Pancreas (tissue), 10 donors: Measurements from ENCODE around the gene CSNK2A1. TPM values are rescaled to one million over a fixed set of nuclear protein-coding genes. Genes with fewer than 3 reads are reported as not detected.

Experiments
- ATAC-seq, 4 donors: fragments of 200-7000 bp; cut with Tn5 transposase; one replicate each; pipeline versions ENCODE4 v1.8.0 to v1.9.1; 2020; ENCODE audit warnings: mild to moderate bottlenecking in 4 of 4, moderate library complexity in 4 of 4
- DNase-seq, 6 donors: peaks; one replicate each; pipeline ENCODE4 v3.0.0-alpha.2; 2020
- FAIRE-seq: peaks from 2 replicates; lab custom pipeline; 2012; peaks lifted over from hg19 to GRCh38; lab: Jason Lieb, UNC
- H3K27ac ChIP-seq, 4 donors: fragments of 200-600 bp; sonication (generic); 1 replicate in 3 of 4; 2 replicates in 1 of 4; pipeline versions ENCODE4 v1.5.0 to v1.8.0; 2020
- H3K27me3 ChIP-seq, 4 donors: fragments of 200-600 bp; one replicate each; pipeline ENCODE4 v1.8.0; 2021
- H3K36me3 ChIP-seq, 3 donors: fragments of 200-600 bp; sonication (generic) in 1 of 3; one replicate each; pipeline versions ENCODE4 v1.5.0 to v1.8.0; 2020 to 2021
- H3K4me1 ChIP-seq, 3 donors: fragments of 200-600 bp; one replicate each; pipeline ENCODE4 v1.8.0; 2021
- H3K4me3 ChIP-seq, 4 donors: fragments of 200-600 bp; sonication (generic) in 2 of 4; one replicate each; pipeline versions ENCODE4 v1.5.0 to v1.8.0; 2020 to 2021
- H3K9me3 ChIP-seq, 4 donors: fragments of 200-600 bp; one replicate each; pipeline ENCODE4 v1.8.0; 2021
- WGBS, 2 donors: extraction: QIAGEN DNeasy Blood & Tissue Kit; methylation state at CpG; one replicate each; pipeline ENCODE4 v1.1.7; 2013; 5-methylcytosine and 5-hydroxymethylcytosine counted together
- intact Hi-C, 3 donors: fragments of 100-400 bp; cut with DNase I; formaldehyde crosslinking; loops; one replicate each; pipeline versions ENCODE4 v1.11.1 to v1.14.2; 2022
- polyA plus RNA-seq, 2 donors: library from polyadenylated mRNA; stranded (reverse); fragments of 200-250 nt; gene quantifications; one replicate each; pipeline ENCODE4 v1.2.3, GENCODE V29; 2013
- total RNA-seq, 6 donors: library from RNA; stranded (reverse); fragmentation: NEBNext Ultra II Directional in 4 of 6; extraction: Animal tissue kit (Norgen Biotek cat#: 25700) in 4 of 6; gene quantifications; one replicate each; pipeline versions ENCODE4 v1.2.1 to v1.2.4, GENCODE V29; 2021 to 2023
- TF ChIP-seq, protein P1 (sequence below), 4 donors: fragments of 200-600 bp; sonication (generic) in 3 of 4; IDR thresholded peaks; one replicate each; pipeline versions ENCODE4 v1.5.0 to v1.8.0; 2021; ENCODE audit warnings: antibody characterized with exemption in 4 of 4
- donor health status: healthy with polysubstance abuse.
- donor health status: DM: no; HTN: no; CAD: no; lungs with moderate emphysema.
- donor health status: DM: no; HTN: no; CAD: no.
- donor health status: control.
- donor health status: control.
- donor health status: Bipolar disorder and iron deficiency.
- donor health status: DM: yes; HTN: yes; CAD: no.
- donor health status: DM: no; HTN: no; CAD: no.
- donor health status: DM: no; HTN: no; CAD: no.
- donor health status: DM: yes; HTN: yes; CAD: no.

CSNK2A1 gene
- total and polyA plus RNA-seq, 8 donors: 12.7 to 57.4 (median 46.2) TPM

GRCh38 chr20:440636-441035 is 103.0 kb downstream of the CSNK2A1 start:
- DNase-seq: no peak
- Histone ChIP-seq H3K27me3 (no peaks in the 10 kb centered on the region), H3K4me1 (peaks cover 0 to under 1% (median 0%) of the 10 kb centered on the region in 3 donors), H3K27ac (no peak overlapping the region), H3K4me3 (no peak overlapping the region), H3K36me3 (peaks cover 4 to 68% (median 23%) of the 10 kb centered on the region in 3 donors), H3K9me3 (no peaks in the 10 kb centered on the region)
- intact Hi-C loops: no loop called here
- no peak for ATAC-seq
- TF ChIP-seq, protein P1, sequence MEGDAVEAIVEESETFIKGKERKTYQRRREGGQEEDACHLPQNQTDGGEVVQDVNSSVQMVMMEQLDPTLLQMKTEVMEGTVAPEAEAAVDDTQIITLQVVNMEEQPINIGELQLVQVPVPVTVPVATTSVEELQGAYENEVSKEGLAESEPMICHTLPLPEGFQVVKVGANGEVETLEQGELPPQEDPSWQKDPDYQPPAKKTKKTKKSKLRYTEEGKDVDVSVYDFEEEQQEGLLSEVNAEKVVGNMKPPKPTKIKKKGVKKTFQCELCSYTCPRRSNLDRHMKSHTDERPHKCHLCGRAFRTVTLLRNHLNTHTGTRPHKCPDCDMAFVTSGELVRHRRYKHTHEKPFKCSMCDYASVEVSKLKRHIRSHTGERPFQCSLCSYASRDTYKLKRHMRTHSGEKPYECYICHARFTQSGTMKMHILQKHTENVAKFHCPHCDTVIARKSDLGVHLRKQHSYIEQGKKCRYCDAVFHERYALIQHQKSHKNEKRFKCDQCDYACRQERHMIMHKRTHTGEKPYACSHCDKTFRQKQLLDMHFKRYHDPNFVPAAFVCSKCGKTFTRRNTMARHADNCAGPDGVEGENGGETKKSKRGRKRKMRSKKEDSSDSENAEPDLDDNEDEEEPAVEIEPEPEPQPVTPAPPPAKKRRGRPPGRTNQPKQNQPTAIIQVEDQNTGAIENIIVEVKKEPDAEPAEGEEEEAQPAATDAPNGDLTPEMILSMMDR (IDR thresholded peaks at IDR 0.05): no peak
- no peak for FAIRE-seq
- 92 to 93% methylated on average over 13 of the region's 13 CpGs for WGBS, 2 donors

DNA sequence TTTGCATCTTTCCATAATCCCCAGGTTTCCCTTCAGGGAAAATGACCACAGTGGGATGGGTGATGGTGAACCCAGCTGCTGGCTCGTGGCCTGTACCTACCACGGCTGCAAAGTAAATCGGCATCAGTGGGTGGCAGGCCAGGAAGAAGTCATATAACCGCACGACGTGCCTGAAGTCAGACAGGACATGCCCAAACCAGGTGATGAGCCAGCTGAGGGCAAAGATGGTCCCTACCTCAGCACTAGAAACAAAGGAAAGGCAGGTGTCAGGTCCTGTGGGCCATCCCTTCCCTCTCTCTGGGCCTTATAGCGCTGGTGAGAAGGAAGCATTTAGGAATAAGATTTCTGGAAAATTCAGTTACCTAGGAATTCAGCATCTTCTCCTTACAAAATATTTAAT is 103.4 kb downstream of the CSNK2A1 start:
- peaks cover 4 to 70% (median 28%) of the 10 kb centered on the region in 3 donors for H3K36me3 ChIP-seq
- TF ChIP-seq, protein P1 (IDR thresholded peaks at IDR 0.05): no peak
- H3K27me3 ChIP-seq: no peaks in the 10 kb centered on the region
- no peaks in the 10 kb centered on the region for H3K4me1 ChIP-seq
- intact Hi-C loops: no loop called here
- no peak overlapping the region for H3K4me3 ChIP-seq
- no peak overlapping the region for H3K27ac ChIP-seq
- WGBS, 2 donors: 92 to 98% methylated on average over 7 of the region's 7 CpGs
- DNase-seq: no peak
- ATAC-seq: no peak
- no peak for FAIRE-seq
- H3K9me3 ChIP-seq: no peaks in the 10 kb centered on the region

DNA sequence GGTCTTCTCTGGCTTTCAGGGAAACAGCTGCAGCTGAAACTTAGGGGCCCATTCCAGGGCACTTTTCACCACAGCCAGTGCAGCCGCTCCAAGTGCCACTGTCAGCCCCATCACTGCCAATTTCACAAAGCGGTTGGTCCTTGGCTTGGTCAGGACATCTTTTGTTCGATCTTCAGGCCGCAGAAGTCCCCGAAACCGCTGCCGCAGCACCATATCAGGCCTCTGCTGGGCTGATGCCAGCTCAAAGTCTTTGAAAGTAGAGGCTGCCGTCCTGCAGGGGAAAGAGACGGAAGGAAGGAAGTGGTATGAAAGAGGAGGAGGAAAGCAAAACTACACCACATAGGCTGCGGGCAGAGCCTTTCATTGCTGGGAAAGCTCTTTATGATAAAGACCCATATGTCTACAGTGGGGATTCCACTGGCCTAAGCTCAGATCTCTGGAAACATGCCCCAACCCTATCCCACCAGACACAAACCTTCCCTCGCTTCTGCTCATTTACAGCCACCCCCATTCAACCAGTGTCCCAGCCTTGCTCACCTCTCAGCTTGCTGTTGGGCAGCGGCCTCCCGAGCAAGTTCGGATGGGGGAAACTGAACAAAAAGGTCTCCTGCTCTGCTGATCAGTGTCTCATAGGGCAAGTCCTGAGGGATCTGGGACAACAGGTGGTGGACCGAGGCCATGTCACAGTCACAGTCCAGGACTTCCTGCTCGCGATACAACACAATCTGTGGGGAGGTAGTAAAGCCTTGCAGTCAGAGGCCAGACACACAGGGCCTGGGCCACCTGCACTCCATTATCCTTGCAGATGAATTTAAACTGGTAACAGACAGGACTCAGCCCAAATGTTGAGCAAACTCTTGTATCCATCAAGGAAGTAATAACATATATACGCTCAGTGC is 104.8 kb downstream of the CSNK2A1 start:
- peak in 1 of 6 donors; percentile 35 for DNase-seq
- no peaks in the 10 kb centered on the region for H3K27me3 ChIP-seq
- peak in 1 of 4 donors; percentile 28 for ATAC-seq
- no peaks in the 10 kb centered on the region for H3K4me1 ChIP-seq
- intact Hi-C loops: loop anchor here in 2 of 3 donors (10.0 kb wide), 1 partner anchor 84 kb away; no protein-coding TSS in a partner anchor
- H3K36me3 ChIP-seq: peaks cover 4 to 59% (median 30%) of the 10 kb centered on the region in 3 donors
- no peak for FAIRE-seq
- no peaks in the 10 kb centered on the region for H3K9me3 ChIP-seq
- TF ChIP-seq, protein P1 (IDR thresholded peaks at IDR 0.05): no peak
- 82 to 89% methylated on average over 18 of the region's 18 CpGs for WGBS, 2 donors
- no peak overlapping the region for H3K4me3 ChIP-seq
- no peak overlapping the region for H3K27ac ChIP-seq

DNA sequence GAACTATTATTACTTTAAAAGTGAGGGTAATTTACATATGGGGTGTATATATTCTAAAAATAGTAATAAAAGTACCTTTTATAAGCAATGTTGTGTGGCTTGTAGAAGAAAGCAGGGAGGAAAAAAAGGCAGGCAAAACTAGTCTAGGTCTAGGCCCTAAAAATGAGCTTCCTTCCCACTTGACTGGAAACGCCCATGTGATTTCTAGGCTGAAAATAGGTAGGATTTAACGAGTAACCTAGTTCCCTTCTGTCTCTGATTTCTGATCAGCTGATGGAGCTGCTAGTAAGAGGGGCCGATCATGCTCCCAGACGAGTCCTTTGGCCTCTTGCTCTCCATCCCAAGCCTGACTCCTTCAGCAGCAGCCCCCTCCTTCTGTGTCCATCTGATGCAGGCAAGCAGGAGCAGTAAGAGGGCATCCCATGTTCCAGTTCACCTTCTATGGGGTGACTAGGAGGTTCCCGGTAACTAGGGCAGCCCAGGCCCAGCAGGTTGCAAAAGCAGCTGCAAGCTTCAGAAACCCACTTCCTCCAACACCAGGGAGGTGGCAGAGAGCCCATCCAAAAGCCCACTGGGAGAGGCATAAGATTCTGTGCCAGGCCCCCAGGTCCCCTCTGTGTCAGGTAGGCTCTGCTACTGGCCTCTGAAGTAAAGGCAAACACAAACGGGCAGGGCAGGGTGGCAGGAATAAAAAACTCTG is 105.7 kb downstream of the CSNK2A1 start:
- no peaks in the 10 kb centered on the region for H3K4me1 ChIP-seq
- TF ChIP-seq, protein P1 (IDR thresholded peaks at IDR 0.05): no peak
- FAIRE-seq (no peak), ATAC-seq (no peak), DNase-seq (peak in 1 of 6 donors; percentile 28)
- peaks cover 4 to 50% (median 30%) of the 10 kb centered on the region in 3 donors for H3K36me3 ChIP-seq
- WGBS, 2 donors: 81 to 85% methylated on average over 6 of the region's 6 CpGs
- no peaks in the 10 kb centered on the region for H3K27me3 ChIP-seq
- no peaks in the 10 kb centered on the region for H3K9me3 ChIP-seq
- intact Hi-C loops: loop anchor here in 2 of 3 donors (10.0 kb wide), 1 partner anchor 83 kb away; no protein-coding TSS in a partner anchor
- H3K27ac ChIP-seq: no peak overlapping the region
- no peak overlapping the region for H3K4me3 ChIP-seq
